Duodenal mucosa (tissue), 2 donors: ENCODE measurements around the gene EIPR1.

ENCODE experiments used
- H3K27ac ChIP-seq: one replicate; pipeline ENCODE4 v1.7.0; 2013; ENCODE audit warnings: low read depth, low read length
- H3K27me3 ChIP-seq, 2 donors: one replicate each; pipeline ENCODE4 v1.7.0; 2013; ENCODE audit warnings: low read length in 2 of 2, control low read depth in 1 of 2; ENCODE audit not compliant: insufficient read depth in 2 of 2, control insufficient read depth in 1 of 2
- H3K36me3 ChIP-seq, 2 donors: one replicate each; pipeline ENCODE4 v1.7.0; 2013; ENCODE audit warnings: low read length in 2 of 2, control low read depth in 1 of 2; ENCODE audit not compliant: insufficient read depth in 2 of 2, control insufficient read depth in 1 of 2
- H3K4me1 ChIP-seq, 2 donors: one replicate each; pipeline ENCODE4 v1.7.0; 2013; ENCODE audit warnings: low read length in 2 of 2, control low read depth in 1 of 2; ENCODE audit not compliant: insufficient read depth in 2 of 2, control insufficient read depth in 1 of 2
- H3K4me3 ChIP-seq, 2 donors: one replicate each; pipeline ENCODE4 v1.7.0; 2013; ENCODE audit warnings: low read length in 2 of 2, low read depth in 1 of 2
- H3K9ac ChIP-seq, 2 donors: one replicate each; pipeline ENCODE4 v1.7.0; 2013; ENCODE audit warnings: low read length in 2 of 2, low read depth in 1 of 2
- H3K9me3 ChIP-seq, 2 donors: one replicate each; pipeline ENCODE4 v1.7.0; 2013; ENCODE audit warnings: low read length in 2 of 2, control low read depth in 1 of 2; ENCODE audit not compliant: control insufficient read depth in 1 of 2

The EIPR1 gene

GRCh38 chr2:3418766-3419404 lies 41.3 kb upstream of the EIPR1 start:
- Histone ChIP-seq H3K9me3 (no peaks in the 10 kb centered on the region), H3K36me3 (peaks cover 24 to 62% of the 10 kb centered on the region in 2 donors), H3K27ac (no peak overlapping the region), H3K9ac (no peak overlapping the region), H3K27me3 (no peaks in the 10 kb centered on the region), H3K4me3 (no peak overlapping the region), H3K4me1 (no peaks in the 10 kb centered on the region)

GRCh38 chr2:3414133-3414860 lies 36.7 kb upstream of the EIPR1 start:
- no peaks in the 10 kb centered on the region for H3K4me1 ChIP-seq
- no peaks in the 10 kb centered on the region for H3K27me3 ChIP-seq
- no peak overlapping the region for H3K9ac ChIP-seq
- no peak overlapping the region for H3K27ac ChIP-seq
- peaks cover 8 to 26% of the 10 kb centered on the region in 2 donors for H3K36me3 ChIP-seq
- no peaks in the 10 kb centered on the region for H3K9me3 ChIP-seq
- H3K4me3 ChIP-seq = no peak overlapping the region

GRCh38 chr2:3413697-3414096 lies 36.1 kb upstream of the EIPR1 start:
- Histone ChIP-seq H3K9me3 (no peaks in the 10 kb centered on the region), H3K27ac (no peak overlapping the region), H3K4me3 (no peak overlapping the region), H3K9ac (no peak overlapping the region), H3K4me1 (no peaks in the 10 kb centered on the region), H3K36me3 (peaks cover 8 to 21% of the 10 kb centered on the region in 2 donors), H3K27me3 (no peaks in the 10 kb centered on the region)

DNA sequence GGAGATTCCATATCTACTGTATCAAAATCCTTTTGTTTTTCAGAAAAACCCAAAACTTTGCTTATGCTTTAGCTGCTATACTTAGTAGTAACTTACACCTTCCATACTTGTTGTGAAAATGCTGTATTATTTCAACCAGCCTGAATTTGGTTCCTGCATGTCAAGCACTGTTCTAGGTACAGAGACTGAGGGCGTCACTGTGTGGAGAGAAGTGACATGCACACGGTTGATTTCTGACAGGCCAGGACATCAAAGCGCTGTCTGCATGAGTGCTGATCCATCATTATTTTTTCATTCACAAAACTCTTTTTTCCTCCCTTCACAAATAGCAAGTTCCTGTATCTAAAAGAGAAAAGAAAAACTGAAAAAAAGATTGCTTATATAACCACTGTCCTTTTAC lies 33.5 kb upstream of the EIPR1 start:
- Histone ChIP-seq H3K27ac (no peak overlapping the region), H3K4me3 (no peak overlapping the region), H3K27me3 (no peaks in the 10 kb centered on the region), H3K4me1 (no peaks in the 10 kb centered on the region), H3K9me3 (no peaks in the 10 kb centered on the region), H3K36me3 (peaks cover 8 to 26% of the 10 kb centered on the region in 2 donors), H3K9ac (no peak overlapping the region)

DNA sequence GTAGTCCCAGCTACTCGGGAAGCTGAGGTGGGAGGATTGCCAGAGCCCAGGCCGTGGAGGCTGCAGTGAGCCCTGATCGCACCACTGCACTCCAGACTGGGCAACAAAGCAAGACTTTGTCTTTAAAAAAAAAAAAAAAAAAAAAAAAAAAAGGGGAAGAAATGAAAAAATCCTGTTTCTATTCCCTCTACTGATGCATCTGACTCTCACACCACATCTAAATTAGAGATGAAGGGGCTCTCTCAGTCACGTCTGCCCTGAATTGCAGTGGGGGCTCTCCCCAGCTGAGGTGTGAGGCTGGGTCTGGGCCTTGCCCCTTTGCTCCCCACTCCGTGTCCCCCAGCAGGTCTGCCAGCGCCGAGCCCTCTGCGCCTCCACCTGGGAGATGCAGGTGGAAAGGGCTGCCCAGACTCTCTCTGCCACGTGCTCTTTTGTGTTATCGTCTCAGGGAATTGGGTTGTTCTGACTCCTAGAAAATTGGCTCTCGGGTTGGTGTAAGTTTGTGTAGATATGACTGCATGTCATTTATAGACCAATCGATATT lies 32.1 kb upstream of the EIPR1 start:
- Histone ChIP-seq H3K9me3 (no peaks in the 10 kb centered on the region), H3K9ac (no peak overlapping the region), H3K27me3 (no peaks in the 10 kb centered on the region), H3K4me3 (no peak overlapping the region), H3K36me3 (peaks cover 6 to 24% of the 10 kb centered on the region in 2 donors), H3K27ac (no peak overlapping the region), H3K4me1 (no peaks in the 10 kb centered on the region)

- Histone ChIP-seq H3K36me3 (peaks cover 6 to 20% of the 10 kb centered on the region in 2 donors), H3K9ac (no peak overlapping the region), H3K27me3 (no peaks in the 10 kb centered on the region), H3K27ac (no peak overlapping the region), H3K4me1 (no peaks in the 10 kb centered on the region), H3K4me3 (no peak overlapping the region), H3K9me3 (no peaks in the 10 kb centered on the region)
Observed at GRCh38 chr2:3408781-3409180, 31.2 kb upstream of the EIPR1 start.

DNA sequence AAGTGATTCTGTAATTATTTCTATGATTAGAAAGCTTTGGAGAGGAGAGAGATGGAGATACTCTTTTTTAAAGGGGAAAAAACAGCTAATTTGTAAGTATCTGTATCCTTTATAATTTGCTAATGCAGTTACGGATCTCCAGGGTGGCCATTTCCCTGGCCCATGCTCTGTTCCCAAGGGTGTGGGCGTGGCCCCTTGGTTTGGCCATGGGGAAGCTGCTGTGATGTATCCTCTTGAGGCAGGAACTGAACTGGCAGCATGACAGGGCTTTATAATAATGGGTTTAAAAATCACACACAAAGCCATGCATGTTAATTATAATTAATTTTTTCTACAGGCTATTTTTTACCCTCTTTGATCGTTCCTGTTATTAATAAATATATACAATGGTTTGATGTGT lies 28.9 kb upstream of the EIPR1 start:
- H3K4me1 ChIP-seq = no peaks in the 10 kb centered on the region
- no peaks in the 10 kb centered on the region for H3K27me3 ChIP-seq
- H3K9me3 ChIP-seq = no peaks in the 10 kb centered on the region
- H3K9ac ChIP-seq = no peak overlapping the region
- no peak overlapping the region for H3K27ac ChIP-seq
- peaks cover 15 to 31% of the 10 kb centered on the region in 2 donors for H3K36me3 ChIP-seq
- H3K4me3 ChIP-seq = no peak overlapping the region

GRCh38 chr2:3405876-3406275 lies 28.3 kb upstream of the EIPR1 start:
- Histone ChIP-seq H3K4me1 (no peaks in the 10 kb centered on the region), H3K9me3 (no peaks in the 10 kb centered on the region), H3K4me3 (no peak overlapping the region), H3K9ac (no peak overlapping the region), H3K36me3 (peaks cover 15 to 31% of the 10 kb centered on the region in 2 donors), H3K27ac (no peak overlapping the region), H3K27me3 (no peaks in the 10 kb centered on the region)

DNA sequence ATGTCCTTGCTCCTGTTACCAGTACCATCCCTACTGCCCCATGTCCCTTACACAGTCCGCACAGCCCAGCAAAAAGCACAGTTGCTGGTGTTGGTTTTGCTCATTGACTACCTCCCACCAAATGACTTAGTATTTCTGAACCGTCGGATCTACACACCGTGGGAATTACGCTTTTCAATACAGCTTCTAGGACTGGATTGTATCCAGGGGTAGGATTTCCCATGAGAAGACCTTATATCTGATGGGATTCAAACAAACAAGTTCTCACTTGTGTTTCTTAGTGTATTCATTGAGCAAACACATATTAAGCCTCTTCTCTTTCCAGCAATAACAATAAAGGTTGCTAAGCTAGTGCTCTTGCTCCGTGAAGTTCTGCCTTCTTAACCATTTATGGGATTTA lies 27.7 kb upstream of the EIPR1 start:
- no peaks in the 10 kb centered on the region for H3K9me3 ChIP-seq
- H3K27ac ChIP-seq = no peak overlapping the region
- no peak overlapping the region for H3K4me3 ChIP-seq
- no peak overlapping the region for H3K9ac ChIP-seq
- peaks cover 15 to 37% of the 10 kb centered on the region in 2 donors for H3K36me3 ChIP-seq
- H3K27me3 ChIP-seq = no peaks in the 10 kb centered on the region
- H3K4me1 ChIP-seq = no peaks in the 10 kb centered on the region

DNA sequence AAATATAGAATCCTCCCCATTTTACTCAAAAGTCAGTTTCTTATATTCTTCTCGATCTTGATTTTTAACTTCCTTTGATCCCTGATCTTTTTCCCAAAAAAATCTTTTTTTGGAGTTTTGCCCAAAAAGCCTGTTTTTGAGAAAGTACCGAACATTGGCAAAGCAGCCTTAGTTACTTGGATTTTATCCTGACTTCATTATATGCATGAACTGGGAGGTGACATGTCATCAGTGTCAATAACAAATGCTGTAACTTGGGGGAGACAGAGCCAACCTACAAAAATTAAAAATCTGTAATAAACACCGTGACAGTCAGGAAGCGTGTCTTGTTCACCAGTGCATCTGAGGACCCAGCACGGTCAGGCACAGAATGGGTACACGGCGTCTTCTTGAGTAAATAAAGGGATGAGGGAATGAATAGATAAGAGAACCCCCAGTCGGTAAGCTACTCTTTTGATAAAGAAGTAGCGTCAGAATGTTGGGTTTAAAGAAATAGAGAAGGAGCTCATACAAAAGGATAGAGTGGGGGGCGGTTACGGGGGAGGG lies 26.8 kb upstream of the EIPR1 start:
- H3K36me3 ChIP-seq = peaks cover 15 to 43% of the 10 kb centered on the region in 2 donors
- no peak overlapping the region for H3K9ac ChIP-seq
- no peaks in the 10 kb centered on the region for H3K9me3 ChIP-seq
- no peaks in the 10 kb centered on the region for H3K4me1 ChIP-seq
- H3K27me3 ChIP-seq = no peaks in the 10 kb centered on the region
- H3K27ac ChIP-seq = no peak overlapping the region
- H3K4me3 ChIP-seq = no peak overlapping the region
